ENCODE measurements around the gene CD247.

GRCh38 chr1:167400359-167400953 is 117.9 kb downstream of the CD247 start:
- TF ChIP-seq CTCF (IDR thresholded peaks at IDR 0.05) (no peak), POLR2AphosphoS5 (IDR thresholded peaks at IDR 0.05) (no peak)

All from transverse colon (tissue), 4 donors.